Esophagus squamous epithelium (tissue), 4 donors: ENCODE measurements around the gene TPSB2.

ENCODE experiments used
- CTCF ChIP-seq, 6 experiments: fragments of 450-650 bp in 4 of 6; fragments of 200-600 bp in 2 of 6; sonication (generic) in 2 of 6; IDR thresholded peaks; one replicate each; pipeline ENCODE4 v1.5.1; 2016 to 2019; ENCODE audit warnings: antibody characterized with exemption in 6 of 6, mild to moderate bottlenecking in 4 of 6, moderate library complexity in 4 of 6
- POLR2A ChIP-seq, 4 donors: fragments of 450-650 bp; IDR thresholded peaks; one replicate each; pipeline ENCODE4 v1.6.1; 2017; ENCODE audit warnings: antibody characterized with exemption in 4 of 4, mild to moderate bottlenecking in 4 of 4, moderate library complexity in 3 of 4

GRCh38 chr16:1272453-1273198 is 42.6 kb upstream of the TPSB2 start:
- TF ChIP-seq CTCF (IDR thresholded peaks at IDR 0.05): no peak
- no peak for TF ChIP-seq POLR2A (IDR thresholded peaks at IDR 0.05)
